Measurements from ENCODE around the gene NUTM1. TPM values are rescaled to one million over a fixed set of nuclear protein-coding genes. Genes with fewer than 3 reads are reported as not detected.

NUTM1 gene
- total and polyA plus RNA-seq, 5 donors from 2014 or later = not detected

- Histone ChIP-seq H3K36me3 (ENCODE audit: control insufficient read depth, insufficient read depth, low read length) (peaks cover 10% of the 10 kb centered on the region), H3K4me3 (ENCODE audit: low read depth, low read length) (peak overlapping the region; percentile 96), H3K27me3 (ENCODE audit: control insufficient read depth, insufficient read depth, low read length) (no peaks in the 10 kb centered on the region), H3K9me3 (ENCODE audit: control insufficient read depth in 2 of 2, low read length in 2 of 2) (no peaks in the 10 kb centered on the region), H3K4me1 (ENCODE audit: control insufficient read depth, insufficient read depth, low read length, poor library complexity, severe bottlenecking) (peaks cover 52% of the 10 kb centered on the region), H3K27ac (ENCODE audit: insufficient read depth, low read length, poor library complexity, severe bottlenecking) (peak overlapping the region; percentile 71)
- Mint-ChIP-seq H3K4me1 (peaks cover 30 to 83% (median 52%) of the 10 kb centered on the region in 4 donors), H3K36me3 (peaks cover 36% of the 10 kb centered on the region), H3K9me3 (no peaks in the 10 kb centered on the region), H3K27me3 (no peaks in the 10 kb centered on the region), H3K27ac (peak overlapping the region; percentile 96 to 100 (median 97)), H3K4me3 (peak overlapping the region; percentile 93 to 100 (median 99))
- ATAC-seq (ENCODE audit: low read depth in 2 of 2) = peak; percentile 63 to 69
- DNase-seq = peak in 2 of 3 donors; percentile 35 to 77
These were observed 24.6 kb upstream of the NUTM1 start for GRCh38 chr15:34318277-34319079.

- no peaks in the 10 kb centered on the region for H3K9me3 Mint-ChIP-seq
- Histone ChIP-seq H3K4me1 (ENCODE audit: control insufficient read depth, insufficient read depth, low read length, poor library complexity, severe bottlenecking) (peaks cover 59% of the 10 kb centered on the region), H3K27ac (ENCODE audit: insufficient read depth, low read length, poor library complexity, severe bottlenecking) (no peak overlapping the region), H3K9me3 (ENCODE audit: control insufficient read depth in 2 of 2, low read length in 2 of 2) (no peaks in the 10 kb centered on the region), H3K36me3 (ENCODE audit: control insufficient read depth, insufficient read depth, low read length) (no peaks in the 10 kb centered on the region), H3K4me3 (ENCODE audit: low read depth, low read length) (no peak overlapping the region), H3K27me3 (ENCODE audit: control insufficient read depth, insufficient read depth, low read length) (no peaks in the 10 kb centered on the region)
- ATAC-seq (ENCODE audit: low read depth in 2 of 2) (no peak), DNase-seq (no peak)
- peak overlapping the region in 3 of 4 donors; percentile 38 to 55 (median 40) for H3K4me3 Mint-ChIP-seq
- H3K4me1 Mint-ChIP-seq = peaks cover 29 to 87% (median 52%) of the 10 kb centered on the region in 4 donors
- H3K36me3 Mint-ChIP-seq = peaks cover 16% of the 10 kb centered on the region
- H3K27me3 Mint-ChIP-seq = no peaks in the 10 kb centered on the region
- peak overlapping the region in 2 of 3 donors; percentile 25 to 62 for H3K27ac Mint-ChIP-seq
These were observed 19.9 kb upstream of the NUTM1 start for GRCh38 chr15:34323217-34323616.

- ATAC-seq (ENCODE audit: low read depth in 2 of 2) (no peak), DNase-seq (no peak)
- peak overlapping the region; percentile 33 to 64 (median 60) for H3K4me3 Mint-ChIP-seq
- peaks cover 17% of the 10 kb centered on the region for H3K36me3 Mint-ChIP-seq
- peak overlapping the region; percentile 87 for H3K27ac ChIP-seq (ENCODE audit: insufficient read depth, low read length, poor library complexity, severe bottlenecking)
- H3K27ac Mint-ChIP-seq = peak overlapping the region; percentile 20 to 89 (median 65)
- no peaks in the 10 kb centered on the region for H3K27me3 ChIP-seq (ENCODE audit: control insufficient read depth, insufficient read depth, low read length)
- H3K9me3 ChIP-seq (ENCODE audit: control insufficient read depth in 2 of 2, low read length in 2 of 2) = no peaks in the 10 kb centered on the region
- peak overlapping the region; percentile 66 for H3K4me3 ChIP-seq (ENCODE audit: low read depth, low read length)
- H3K4me1 Mint-ChIP-seq = peaks cover 33 to 88% (median 56%) of the 10 kb centered on the region in 4 donors
- no peaks in the 10 kb centered on the region for H3K36me3 ChIP-seq (ENCODE audit: control insufficient read depth, insufficient read depth, low read length)
- peaks cover 65% of the 10 kb centered on the region for H3K4me1 ChIP-seq (ENCODE audit: control insufficient read depth, insufficient read depth, low read length, poor library complexity, severe bottlenecking)
- no peaks in the 10 kb centered on the region for H3K27me3 Mint-ChIP-seq
- no peaks in the 10 kb centered on the region for H3K9me3 Mint-ChIP-seq
These were observed 18.2 kb upstream of the NUTM1 start for GRCh38 chr15:34324933-34325332.

- DNase-seq (no peak), ATAC-seq (ENCODE audit: low read depth in 2 of 2) (no peak)
- H3K4me3 ChIP-seq (ENCODE audit: low read depth, low read length) = peak overlapping the region; percentile 66
- Mint-ChIP-seq H3K36me3 (peaks cover 16% of the 10 kb centered on the region), H3K27ac (peak overlapping the region; percentile 65 to 91 (median 89)), H3K27me3 (no peaks in the 10 kb centered on the region), H3K9me3 (no peaks in the 10 kb centered on the region), H3K4me1 (peaks cover 34 to 88% (median 56%) of the 10 kb centered on the region in 4 donors), H3K4me3 (peak overlapping the region in 3 of 4 donors; percentile 39 to 81 (median 57))
- no peaks in the 10 kb centered on the region for H3K9me3 ChIP-seq (ENCODE audit: control insufficient read depth in 2 of 2, low read length in 2 of 2)
- peak overlapping the region; percentile 87 for H3K27ac ChIP-seq (ENCODE audit: insufficient read depth, low read length, poor library complexity, severe bottlenecking)
- no peaks in the 10 kb centered on the region for H3K36me3 ChIP-seq (ENCODE audit: control insufficient read depth, insufficient read depth, low read length)
- no peaks in the 10 kb centered on the region for H3K27me3 ChIP-seq (ENCODE audit: control insufficient read depth, insufficient read depth, low read length)
- peaks cover 69% of the 10 kb centered on the region for H3K4me1 ChIP-seq (ENCODE audit: control insufficient read depth, insufficient read depth, low read length, poor library complexity, severe bottlenecking)
These were observed 17.7 kb upstream of the NUTM1 start for GRCh38 chr15:34325368-34325767.

GRCh38 chr15:34327906-34328305 lies 15.2 kb upstream of the NUTM1 start:
- Histone ChIP-seq H3K9me3 (ENCODE audit: control insufficient read depth in 2 of 2, low read length in 2 of 2) (no peaks in the 10 kb centered on the region), H3K27ac (ENCODE audit: insufficient read depth, low read length, poor library complexity, severe bottlenecking) (peak overlapping the region; percentile 87), H3K4me3 (ENCODE audit: low read depth, low read length) (peak overlapping the region; percentile 75), H3K36me3 (ENCODE audit: control insufficient read depth, insufficient read depth, low read length) (no peaks in the 10 kb centered on the region), H3K4me1 (ENCODE audit: control insufficient read depth, insufficient read depth, low read length, poor library complexity, severe bottlenecking) (peaks cover 94% of the 10 kb centered on the region), H3K27me3 (ENCODE audit: control insufficient read depth, insufficient read depth, low read length) (no peaks in the 10 kb centered on the region)
- ATAC-seq (ENCODE audit: low read depth in 2 of 2) (peak in 1 of 2 donors; percentile 42), DNase-seq (peak in 2 of 3 donors; percentile 41 to 69)
- peak overlapping the region; percentile 76 to 92 (median 84) for H3K4me3 Mint-ChIP-seq
- no peaks in the 10 kb centered on the region for H3K27me3 Mint-ChIP-seq
- peaks cover 35 to 92% (median 60%) of the 10 kb centered on the region in 4 donors for H3K4me1 Mint-ChIP-seq
- H3K36me3 Mint-ChIP-seq = peaks cover 6% of the 10 kb centered on the region
- H3K9me3 Mint-ChIP-seq = no peaks in the 10 kb centered on the region
- H3K27ac Mint-ChIP-seq = peak overlapping the region; percentile 89 to 95 (median 89)

- H3K9me3 ChIP-seq (ENCODE audit: control insufficient read depth in 2 of 2, low read length in 2 of 2) = no peaks in the 10 kb centered on the region
- H3K27ac ChIP-seq (ENCODE audit: insufficient read depth, low read length, poor library complexity, severe bottlenecking) = peak overlapping the region; percentile 87
- no peak for ATAC-seq (ENCODE audit: low read depth in 2 of 2)
- Mint-ChIP-seq H3K4me3 (peak overlapping the region; percentile 59 to 92 (median 74)), H3K9me3 (no peaks in the 10 kb centered on the region), H3K36me3 (peaks cover 4% of the 10 kb centered on the region), H3K27me3 (no peaks in the 10 kb centered on the region), H3K27ac (peak overlapping the region; percentile 89 to 95 (median 93)), H3K4me1 (peaks cover 33 to 91% (median 60%) of the 10 kb centered on the region in 4 donors)
- H3K4me1 ChIP-seq (ENCODE audit: control insufficient read depth, insufficient read depth, low read length, poor library complexity, severe bottlenecking) = peaks cover 98% of the 10 kb centered on the region
- DNase-seq = no peak
- H3K36me3 ChIP-seq (ENCODE audit: control insufficient read depth, insufficient read depth, low read length) = no peaks in the 10 kb centered on the region
- H3K4me3 ChIP-seq (ENCODE audit: low read depth, low read length) = peak overlapping the region; percentile 75
- H3K27me3 ChIP-seq (ENCODE audit: control insufficient read depth, insufficient read depth, low read length) = no peaks in the 10 kb centered on the region
These were observed 14.1 kb upstream of the NUTM1 start for GRCh38 chr15:34329006-34329405.

GRCh38 chr15:34330279-34330678 lies 12.8 kb upstream of the NUTM1 start:
- peak overlapping the region; percentile 87 for H3K27ac ChIP-seq (ENCODE audit: insufficient read depth, low read length, poor library complexity, severe bottlenecking)
- Mint-ChIP-seq H3K27me3 (no peaks in the 10 kb centered on the region), H3K36me3 (peaks cover 4% of the 10 kb centered on the region), H3K9me3 (no peaks in the 10 kb centered on the region), H3K27ac (peak overlapping the region; percentile 89 to 96 (median 95)), H3K4me3 (peak overlapping the region in 3 of 4 donors; percentile 48 to 89 (median 60)), H3K4me1 (peaks cover 30 to 91% (median 60%) of the 10 kb centered on the region in 4 donors)
- no peak for ATAC-seq (ENCODE audit: low read depth in 2 of 2)
- peaks cover 98% of the 10 kb centered on the region for H3K4me1 ChIP-seq (ENCODE audit: control insufficient read depth, insufficient read depth, low read length, poor library complexity, severe bottlenecking)
- H3K4me3 ChIP-seq (ENCODE audit: low read depth, low read length) = peak overlapping the region; percentile 75
- no peaks in the 10 kb centered on the region for H3K27me3 ChIP-seq (ENCODE audit: control insufficient read depth, insufficient read depth, low read length)
- H3K36me3 ChIP-seq (ENCODE audit: control insufficient read depth, insufficient read depth, low read length) = no peaks in the 10 kb centered on the region
- no peaks in the 10 kb centered on the region for H3K9me3 ChIP-seq (ENCODE audit: control insufficient read depth in 2 of 2, low read length in 2 of 2)
- DNase-seq = no peak

Measured in CD4-positive, CD25-positive, alpha-beta regulatory T cell (primary cell).